Thoracic aorta (tissue), 2 donors: Measurements from ENCODE around the gene SIPA1L3. TPM values are rescaled to one million over a fixed set of nuclear protein-coding genes. Genes with fewer than 3 reads are reported as not detected.

Experiments used
- ATAC-seq: fragments of 150-250 bp; one replicate; pipeline ENCODE4 v1.8.0; 2017; ENCODE audit warnings: low read depth; ENCODE audit not compliant: insufficient number of reproducible peaks, low FRiP score
- DNase-seq: peaks from one replicate; pipeline ENCODE4 v3.0.0-alpha.2; 2020; ENCODE audit warnings: low spot score
- H3K27ac ChIP-seq, 2 donors: fragments of 200-600 bp; sonication (generic); 1 replicate in 1 of 2; 2 replicates in 1 of 2; pipeline ENCODE4 v1.5.1; 2016; ENCODE audit warnings: mild to moderate bottlenecking in 2 of 2, moderate library complexity in 2 of 2
- H3K27me3 ChIP-seq: fragments of 200-600 bp; sonication (generic); replicated peaks from 2 replicates; pipeline ENCODE4 v1.6.0; 2016; ENCODE audit warnings: mild to moderate bottlenecking; ENCODE audit not compliant: insufficient read depth
- H3K36me3 ChIP-seq: fragments of 200-600 bp; sonication (generic); one replicate; pipeline ENCODE4 v1.5.1; 2016
- H3K4me1 ChIP-seq, 2 donors: fragments of 200-600 bp; sonication (generic); 1 replicate in 1 of 2; 2 replicates in 1 of 2; pipeline versions ENCODE4 v1.5.1 to v1.6.0; 2016; ENCODE audit warnings: low read depth in 2 of 2, mild to moderate bottlenecking in 1 of 2; ENCODE audit not compliant: control insufficient read depth in 1 of 2
- H3K4me3 ChIP-seq: fragments of 200-600 bp; sonication (generic); 2 replicates; pipeline ENCODE4 v1.5.1; 2016; ENCODE audit warnings: mild to moderate bottlenecking
- H3K9me3 ChIP-seq: fragments of 200-600 bp; sonication (generic); 2 replicates; pipeline ENCODE4 v1.5.1; 2016
- total RNA-seq, 2 donors: library from RNA; depleted of rRNA; stranded (reverse); fragments of >200 nt; gene quantifications; one replicate each; pipeline versions ENCODE4 v1.1.0 to v1.2.3, GENCODE V29; 2016
- TF ChIP-seq, protein P1 (sequence below): fragments of 200-600 bp; sonication (generic); IDR thresholded peaks from one replicate; pipeline ENCODE4 v1.5.1; 2019; ENCODE audit warnings: antibody characterized with exemption

Gene SIPA1L3
- total RNA-seq, 2 donors from 2014 or later = 14.5 to 39.4 TPM

DNA sequence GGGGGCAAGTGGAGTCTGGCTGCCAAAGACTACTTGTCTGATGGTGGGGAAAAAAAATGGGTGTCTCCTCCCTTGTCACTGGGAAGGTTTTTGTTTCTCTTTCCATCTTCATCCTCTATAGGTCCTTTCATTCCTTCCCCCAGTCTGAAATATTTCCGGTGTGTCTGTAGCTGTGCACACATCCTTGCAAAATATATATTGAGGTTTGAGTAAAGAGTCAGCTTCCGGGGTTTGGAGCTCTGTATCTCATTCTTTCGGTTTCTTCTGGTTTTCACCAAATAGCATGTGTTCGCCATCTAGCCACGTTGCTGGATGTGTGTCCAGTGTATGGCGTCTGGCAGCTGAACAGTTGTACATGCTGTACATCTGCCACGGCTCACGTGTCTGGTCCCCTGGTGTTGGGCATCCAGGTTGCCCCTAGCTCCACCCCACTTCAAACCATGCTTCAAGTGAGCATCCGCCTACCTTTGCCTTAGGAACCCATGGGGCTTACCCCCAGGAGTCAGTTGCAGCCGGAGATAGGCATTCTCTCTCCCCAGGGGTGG, 142.2 kb downstream of the SIPA1L3 start:
- no peaks in the 10 kb centered on the region for H3K9me3 ChIP-seq
- no peak for ATAC-seq
- H3K4me1 ChIP-seq = no peaks in the 10 kb centered on the region
- TF ChIP-seq, protein P1, sequence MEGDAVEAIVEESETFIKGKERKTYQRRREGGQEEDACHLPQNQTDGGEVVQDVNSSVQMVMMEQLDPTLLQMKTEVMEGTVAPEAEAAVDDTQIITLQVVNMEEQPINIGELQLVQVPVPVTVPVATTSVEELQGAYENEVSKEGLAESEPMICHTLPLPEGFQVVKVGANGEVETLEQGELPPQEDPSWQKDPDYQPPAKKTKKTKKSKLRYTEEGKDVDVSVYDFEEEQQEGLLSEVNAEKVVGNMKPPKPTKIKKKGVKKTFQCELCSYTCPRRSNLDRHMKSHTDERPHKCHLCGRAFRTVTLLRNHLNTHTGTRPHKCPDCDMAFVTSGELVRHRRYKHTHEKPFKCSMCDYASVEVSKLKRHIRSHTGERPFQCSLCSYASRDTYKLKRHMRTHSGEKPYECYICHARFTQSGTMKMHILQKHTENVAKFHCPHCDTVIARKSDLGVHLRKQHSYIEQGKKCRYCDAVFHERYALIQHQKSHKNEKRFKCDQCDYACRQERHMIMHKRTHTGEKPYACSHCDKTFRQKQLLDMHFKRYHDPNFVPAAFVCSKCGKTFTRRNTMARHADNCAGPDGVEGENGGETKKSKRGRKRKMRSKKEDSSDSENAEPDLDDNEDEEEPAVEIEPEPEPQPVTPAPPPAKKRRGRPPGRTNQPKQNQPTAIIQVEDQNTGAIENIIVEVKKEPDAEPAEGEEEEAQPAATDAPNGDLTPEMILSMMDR = no peak
- no peak overlapping the region for H3K27ac ChIP-seq
- H3K4me3 ChIP-seq = peak overlapping the region; percentile 29
- H3K27me3 ChIP-seq = no peaks in the 10 kb centered on the region
- H3K36me3 ChIP-seq = no peaks in the 10 kb centered on the region
- DNase-seq = no peak

DNA sequence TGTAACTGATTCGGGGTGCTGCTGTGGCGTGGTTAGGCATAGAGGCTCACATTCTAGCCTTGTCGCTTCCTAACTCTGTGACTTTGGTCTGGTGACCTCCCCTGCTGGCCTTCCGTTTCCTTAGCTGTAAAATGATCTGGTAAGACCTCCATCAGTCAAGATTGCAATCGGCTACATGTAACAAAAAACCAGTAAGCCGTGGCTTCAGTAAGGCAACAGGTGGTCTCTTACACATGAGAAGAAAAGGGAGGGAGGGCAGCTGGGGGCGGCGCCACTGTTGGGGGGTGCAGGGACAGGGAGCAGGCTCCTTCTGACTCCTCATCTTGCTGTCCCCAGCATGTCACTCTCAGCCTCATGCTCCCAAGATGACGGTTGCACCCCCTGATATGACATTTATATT, 148.0 kb downstream of the SIPA1L3 start:
- ATAC-seq = no peak
- TF ChIP-seq, protein P1 = no peak

DNA sequence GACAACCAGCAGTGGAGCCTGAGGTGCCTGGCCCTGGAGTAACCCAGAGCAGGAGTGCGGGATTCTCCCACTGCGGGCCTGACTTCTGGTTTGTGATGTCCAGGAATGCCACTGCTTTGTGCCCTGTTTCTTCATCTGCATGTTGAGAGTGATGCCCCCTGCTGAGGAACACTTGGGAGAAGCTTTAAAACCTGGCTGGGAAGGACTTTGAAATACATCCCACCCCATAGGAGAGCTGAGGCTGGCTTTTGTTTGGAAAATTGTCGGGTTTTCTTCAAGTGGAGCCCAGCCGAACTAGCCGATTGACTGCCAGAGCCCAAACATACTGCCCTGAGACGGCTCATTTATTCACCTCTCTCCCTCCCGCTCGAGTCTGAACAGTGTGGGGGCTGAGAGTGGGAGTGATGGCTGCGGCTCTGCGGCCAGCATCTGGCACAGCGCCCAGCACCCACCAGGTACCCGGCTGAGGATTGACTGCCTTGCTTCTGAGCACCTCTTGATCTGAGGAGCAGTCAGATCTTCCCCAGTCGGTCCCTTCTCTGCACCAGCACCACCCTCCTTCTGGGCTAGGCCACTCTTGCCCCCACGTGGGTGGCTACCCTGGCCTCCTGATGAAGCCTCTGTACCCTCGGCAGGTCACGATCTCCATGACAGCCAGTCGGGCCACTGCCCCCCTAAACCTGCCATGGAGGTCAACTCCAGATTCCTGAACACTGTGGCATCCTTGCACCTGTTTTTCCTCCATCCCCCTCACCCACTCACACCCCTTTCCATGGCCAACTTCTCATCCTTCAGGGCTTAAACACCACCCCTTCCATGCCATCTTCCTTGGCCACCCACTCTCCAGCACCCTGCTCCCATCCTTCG, 148.9 kb downstream of the SIPA1L3 start:
- Histone ChIP-seq H3K4me3 (no peak overlapping the region), H3K36me3 (no peaks in the 10 kb centered on the region), H3K4me1 (no peaks in the 10 kb centered on the region), H3K27ac (no peak overlapping the region), H3K27me3 (no peaks in the 10 kb centered on the region), H3K9me3 (no peaks in the 10 kb centered on the region)
- DNase-seq (no peak), ATAC-seq (no peak)
- TF ChIP-seq, protein P1 = no peak

More for the DNA sequence above, 148.0 kb downstream of the SIPA1L3 start:
- Histone ChIP-seq H3K9me3 (no peaks in the 10 kb centered on the region), H3K27me3 (no peaks in the 10 kb centered on the region), H3K4me1 (no peaks in the 10 kb centered on the region), H3K36me3 (no peaks in the 10 kb centered on the region), H3K27ac (no peak overlapping the region), H3K4me3 (no peak overlapping the region)
- no peak for DNase-seq

DNA sequence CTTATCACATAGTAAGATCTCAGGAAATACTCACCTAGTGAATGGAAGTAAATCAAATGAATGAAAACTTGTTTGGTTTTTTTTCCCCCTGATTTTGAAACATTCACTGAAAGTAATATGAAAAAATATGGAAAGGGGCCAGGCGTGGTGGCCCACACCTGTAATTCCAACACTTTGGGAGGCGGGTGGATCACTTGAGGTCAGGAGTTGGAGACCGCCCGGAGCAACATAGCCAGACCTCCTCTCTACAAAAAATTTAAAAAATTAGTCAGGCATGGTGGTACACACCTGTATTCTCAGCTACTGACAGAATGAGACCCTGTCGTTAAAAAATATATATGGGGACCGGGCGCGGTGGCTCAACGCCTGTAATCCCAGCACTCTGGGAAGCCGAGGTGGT, 149.6 kb downstream of the SIPA1L3 start:
- Histone ChIP-seq H3K4me3 (no peak overlapping the region), H3K27me3 (no peaks in the 10 kb centered on the region), H3K4me1 (no peaks in the 10 kb centered on the region), H3K9me3 (no peaks in the 10 kb centered on the region), H3K27ac (no peak overlapping the region), H3K36me3 (no peaks in the 10 kb centered on the region)
- TF ChIP-seq, protein P1 = no peak
- no peak for ATAC-seq
- no peak for DNase-seq

DNA sequence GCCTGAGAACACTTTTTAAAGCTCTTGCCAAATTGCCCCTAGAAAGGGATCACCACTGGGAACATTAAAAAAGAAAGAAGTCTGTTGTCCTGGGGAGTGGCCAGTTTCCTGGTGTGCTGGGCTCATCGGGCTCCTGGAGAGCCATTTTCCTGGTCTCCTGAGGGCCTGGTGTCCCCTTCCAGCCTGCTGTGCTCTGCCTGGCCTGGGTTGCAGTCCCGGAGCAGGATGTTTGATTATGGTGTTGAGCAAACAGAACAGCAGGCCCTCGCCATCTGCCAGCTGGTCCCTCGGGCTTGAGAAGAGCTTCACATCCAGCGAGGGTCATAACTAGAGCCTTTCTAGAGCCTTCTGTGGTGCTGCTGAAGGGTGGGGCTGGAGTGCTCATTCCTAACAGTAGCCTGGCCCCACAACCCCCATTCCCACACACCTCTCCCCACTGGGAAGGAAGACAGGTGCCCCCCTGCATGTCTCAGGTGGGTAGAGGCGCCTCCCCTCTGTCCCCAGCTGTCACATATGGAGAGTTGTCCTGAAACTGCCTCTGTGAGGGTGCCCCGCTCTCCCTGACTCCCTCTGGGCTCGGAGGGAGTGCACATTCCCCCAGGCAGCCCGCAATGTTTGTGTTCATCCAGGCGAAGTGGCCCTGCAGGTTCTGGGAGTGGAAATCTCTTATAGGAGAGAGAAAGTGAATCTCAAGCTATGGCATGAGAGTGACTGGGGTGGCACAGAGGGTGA, 151.1 kb downstream of the SIPA1L3 start:
- no peak for DNase-seq
- H3K27ac ChIP-seq = no peak overlapping the region
- no peaks in the 10 kb centered on the region for H3K9me3 ChIP-seq
- no peak overlapping the region for H3K4me3 ChIP-seq
- TF ChIP-seq, protein P1 = no peak
- no peak for ATAC-seq
- H3K4me1 ChIP-seq = no peaks in the 10 kb centered on the region
- no peaks in the 10 kb centered on the region for H3K36me3 ChIP-seq
- no peaks in the 10 kb centered on the region for H3K27me3 ChIP-seq
